ENCODE results near the gene PDK4. TPM values are rescaled to one million over a fixed set of nuclear protein-coding genes. Genes with fewer than 3 reads are reported as not detected.

Gene PDK4
- total RNA-seq, 6 donors from 2014 or later, result 111 to 427 (median 160) TPM

GRCh38 chr7:95631527-95631926 lies 35.2 kb upstream of the PDK4 start:
- 69 to 70% methylated on average over 7 of the region's 7 CpGs for WGBS, 2 donors
- Histone ChIP-seq H3K9me3 (no peaks in the 10 kb centered on the region), H3K36me3 (no peaks in the 10 kb centered on the region), H3K27ac (peak overlapping the region in 3 of 4 donors; percentile 3 to 87 (median 77)), H3K4me1 (peaks cover 7 to 24% (median 17%) of the 10 kb centered on the region in 4 donors), H3K4me3 (no peak overlapping the region), H3K27me3 (no peaks in the 10 kb centered on the region)
- DNase-seq (no peak), ATAC-seq (ENCODE audit: low FRiP score in 2 of 2) (no peak)
- peak in 1 of 2 donors; percentile 10 for TF ChIP-seq POLR2AphosphoS5 (IDR thresholded peaks at IDR 0.05)
- TF ChIP-seq, protein P1, sequence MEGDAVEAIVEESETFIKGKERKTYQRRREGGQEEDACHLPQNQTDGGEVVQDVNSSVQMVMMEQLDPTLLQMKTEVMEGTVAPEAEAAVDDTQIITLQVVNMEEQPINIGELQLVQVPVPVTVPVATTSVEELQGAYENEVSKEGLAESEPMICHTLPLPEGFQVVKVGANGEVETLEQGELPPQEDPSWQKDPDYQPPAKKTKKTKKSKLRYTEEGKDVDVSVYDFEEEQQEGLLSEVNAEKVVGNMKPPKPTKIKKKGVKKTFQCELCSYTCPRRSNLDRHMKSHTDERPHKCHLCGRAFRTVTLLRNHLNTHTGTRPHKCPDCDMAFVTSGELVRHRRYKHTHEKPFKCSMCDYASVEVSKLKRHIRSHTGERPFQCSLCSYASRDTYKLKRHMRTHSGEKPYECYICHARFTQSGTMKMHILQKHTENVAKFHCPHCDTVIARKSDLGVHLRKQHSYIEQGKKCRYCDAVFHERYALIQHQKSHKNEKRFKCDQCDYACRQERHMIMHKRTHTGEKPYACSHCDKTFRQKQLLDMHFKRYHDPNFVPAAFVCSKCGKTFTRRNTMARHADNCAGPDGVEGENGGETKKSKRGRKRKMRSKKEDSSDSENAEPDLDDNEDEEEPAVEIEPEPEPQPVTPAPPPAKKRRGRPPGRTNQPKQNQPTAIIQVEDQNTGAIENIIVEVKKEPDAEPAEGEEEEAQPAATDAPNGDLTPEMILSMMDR (IDR thresholded peaks at IDR 0.05), result no peak

GRCh38 chr7:95630702-95631458 lies 34.6 kb upstream of the PDK4 start:
- no peak for TF ChIP-seq POLR2AphosphoS5 (IDR thresholded peaks at IDR 0.05)
- TF ChIP-seq POLR2A (IDR thresholded peaks at IDR 0.05), result no peak
- no peak for TF ChIP-seq EP300 (IDR thresholded peaks at IDR 0.05)
- TF ChIP-seq, protein P1 (IDR thresholded peaks at IDR 0.05), result no peak
- Histone ChIP-seq H3K9me3 (no peaks in the 10 kb centered on the region), H3K36me3 (no peaks in the 10 kb centered on the region), H3K4me3 (no peak overlapping the region), H3K27ac (peak overlapping the region in 3 of 4 donors; percentile 3 to 87 (median 77)), H3K27me3 (no peaks in the 10 kb centered on the region), H3K4me1 (peaks cover 7 to 24% (median 17%) of the 10 kb centered on the region in 4 donors)
- DNase-seq, result no peak
- ATAC-seq (ENCODE audit: low FRiP score in 2 of 2), result no peak
- 44 to 45% methylated on average over 6 of the region's 6 CpGs for WGBS, 2 donors

- ATAC-seq (ENCODE audit: low FRiP score in 2 of 2), result peak in 1 of 2 donors; percentile 85
- WGBS, 2 donors, result 52 to 57% methylated on average over 5 of the region's 5 CpGs
- H3K27ac ChIP-seq, result peak overlapping the region; percentile 31 to 87 (median 59)
Observed at GRCh38 chr7:95628831-95629439, 32.6 kb upstream of the PDK4 start.

GRCh38 chr7:95623788-95624187 lies 27.5 kb upstream of the PDK4 start:
- H3K4me1 ChIP-seq, result peaks cover 0 to 8% (median 4%) of the 10 kb centered on the region in 4 donors
- no peak overlapping the region for H3K4me3 ChIP-seq
- H3K27ac ChIP-seq, result no peak overlapping the region
- WGBS, 2 donors, result 2 to 62% methylated on average over 1 of the region's 1 CpG
- no peak for ATAC-seq (ENCODE audit: low FRiP score in 2 of 2)
- no peaks in the 10 kb centered on the region for H3K9me3 ChIP-seq
- DNase-seq, result no peak
- H3K27me3 ChIP-seq, result no peaks in the 10 kb centered on the region
- TF ChIP-seq POLR2A (IDR thresholded peaks at IDR 0.05), result no peak
- TF ChIP-seq, protein P1 (IDR thresholded peaks at IDR 0.05), result no peak
- TF ChIP-seq EP300 (IDR thresholded peaks at IDR 0.05), result no peak
- no peak for TF ChIP-seq POLR2AphosphoS5 (IDR thresholded peaks at IDR 0.05)
- H3K36me3 ChIP-seq, result no peaks in the 10 kb centered on the region

More at GRCh38 chr7:95628831-95629439, 32.6 kb upstream of the PDK4 start:
- Histone ChIP-seq H3K36me3 (no peaks in the 10 kb centered on the region), H3K27me3 (no peaks in the 10 kb centered on the region), H3K4me1 (peaks cover 7 to 24% (median 17%) of the 10 kb centered on the region in 4 donors), H3K9me3 (no peaks in the 10 kb centered on the region), H3K4me3 (no peak overlapping the region)
- TF ChIP-seq POLR2A (IDR thresholded peaks at IDR 0.05) (peak in 1 of 4 donors; percentile 8), EP300 (IDR thresholded peaks at IDR 0.05) (peak; percentile 49 to 86 (median 69)), POLR2AphosphoS5 (IDR thresholded peaks at IDR 0.05) (peak; percentile 54 to 56)
- TF ChIP-seq, protein P1 (IDR thresholded peaks at IDR 0.05), result peak in 3 of 6 experiments; percentile 9 to 42 (median 13)
- DNase-seq, result no peak
